Astrocyte of the hippocampus (primary cell): ENCODE results near the gene PPP3R1.
A peak's percentile ranks its signal among the peaks of the same experiment; 100 is the strongest.

ENCODE experiments used
- DNase-seq: peaks from one replicate; pipeline ENCODE4 v3.0.0; 2011; ENCODE audit warnings: low read depth, low spot score

PPP3R1 gene

DNA sequence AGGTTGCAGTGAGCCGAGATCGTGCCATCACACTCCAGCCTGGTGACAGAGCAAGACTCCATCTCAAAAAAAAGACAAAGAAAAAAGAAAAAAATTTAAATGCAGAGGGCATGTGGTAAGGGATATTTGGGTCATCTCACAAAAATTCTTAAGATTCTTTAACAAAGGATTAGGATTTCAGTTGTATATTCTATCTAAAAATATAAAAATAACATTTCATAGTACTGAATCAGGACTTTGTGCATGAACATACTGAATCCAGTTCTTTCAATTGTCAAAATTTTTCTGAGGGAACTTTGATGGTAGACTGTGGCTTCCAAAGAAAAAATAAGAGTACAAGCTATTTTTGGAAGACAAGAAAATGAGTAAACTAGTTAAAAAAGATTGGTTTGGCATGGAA is 6.5 kb upstream of the PPP3R1 start:
- DNase-seq = no peak

DNA sequence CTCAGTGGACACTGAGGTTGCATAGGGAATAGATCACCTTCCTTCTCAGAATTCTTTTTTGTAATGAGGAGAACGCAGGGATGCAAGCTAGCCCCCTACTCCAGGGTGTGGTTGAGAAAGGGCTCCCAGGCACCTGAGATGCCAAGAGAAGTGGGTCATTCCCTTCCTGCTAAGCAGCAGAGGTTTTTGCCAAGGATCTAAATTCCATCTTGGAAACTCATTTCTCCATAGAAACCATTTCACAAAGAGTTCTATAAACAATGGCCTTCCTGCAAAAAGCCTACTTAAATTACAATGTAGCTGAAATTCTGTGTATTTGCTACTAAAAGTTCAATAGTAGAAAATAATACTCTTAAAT is 3.7 kb upstream of the PPP3R1 start:
- peak; percentile 77 for DNase-seq

DNA sequence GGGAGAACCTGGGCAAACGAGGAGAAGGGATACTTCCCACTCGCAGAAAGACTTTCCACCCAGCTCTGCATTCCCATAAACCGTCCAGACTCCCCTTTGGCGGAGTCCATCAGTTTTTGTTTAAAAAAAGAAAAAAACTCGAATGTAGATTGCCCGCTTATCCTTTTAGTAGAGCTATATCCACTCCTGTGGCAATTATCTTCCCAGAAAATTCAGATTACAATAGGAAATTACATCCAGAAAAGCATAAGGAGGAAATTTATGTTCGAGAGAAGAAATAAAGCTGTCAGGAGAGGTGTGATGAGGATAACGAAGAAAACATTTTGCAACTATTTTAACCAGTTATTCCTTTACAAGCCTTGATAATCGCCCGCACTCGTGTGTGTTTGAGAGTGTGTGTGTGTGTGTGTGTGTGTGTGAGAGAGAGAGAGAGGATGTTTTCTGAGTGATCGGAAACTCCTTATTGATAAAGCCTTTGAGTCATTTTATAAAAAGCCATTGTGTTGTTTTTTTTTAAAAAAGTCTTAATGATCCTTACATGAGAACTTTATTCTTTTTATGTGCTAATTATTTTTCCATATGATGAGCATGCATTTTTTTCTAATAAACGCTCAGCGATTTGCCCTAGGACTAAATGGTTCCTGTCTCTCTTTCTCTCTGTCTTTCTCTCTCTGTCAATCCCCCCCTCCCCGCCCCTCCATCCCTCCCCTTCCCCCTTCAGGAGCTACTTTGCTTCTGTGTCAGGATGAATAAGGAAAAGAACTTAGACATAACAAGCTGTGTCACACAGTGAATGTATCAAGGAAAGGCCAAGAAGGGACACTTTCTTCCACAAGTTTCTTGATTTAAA is 1.1 kb upstream of the PPP3R1 start:
- no peak for DNase-seq

DNA sequence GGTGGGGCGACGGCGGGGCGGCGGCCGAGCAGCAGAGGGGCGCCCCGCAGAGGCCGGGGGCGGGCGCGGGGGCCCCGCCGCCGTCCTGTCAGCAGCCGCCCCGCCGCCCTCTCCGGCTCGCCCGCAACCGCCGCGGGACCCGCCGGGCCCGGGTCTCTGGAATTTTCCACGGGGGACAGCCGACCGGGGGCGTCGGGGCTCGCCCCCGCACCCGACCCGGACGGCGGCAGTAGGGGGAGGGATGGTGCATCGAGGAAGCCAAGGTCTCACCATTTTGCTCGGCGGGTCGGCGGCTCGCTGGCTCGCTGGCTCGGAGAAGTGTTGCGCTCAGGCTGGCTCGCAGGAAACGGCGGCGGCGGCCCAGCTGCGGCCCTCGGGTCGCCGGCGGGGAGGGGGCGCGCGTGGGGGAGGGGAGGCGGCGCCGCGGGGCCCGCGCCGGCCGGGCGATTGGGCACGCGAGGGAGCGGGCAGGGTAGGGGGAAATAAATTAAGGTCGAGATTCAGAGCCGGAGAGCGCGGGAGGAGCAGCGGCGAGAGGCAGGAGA is 405 bp downstream of the PPP3R1 start:
- DNase-seq = peak; percentile 59

DNA sequence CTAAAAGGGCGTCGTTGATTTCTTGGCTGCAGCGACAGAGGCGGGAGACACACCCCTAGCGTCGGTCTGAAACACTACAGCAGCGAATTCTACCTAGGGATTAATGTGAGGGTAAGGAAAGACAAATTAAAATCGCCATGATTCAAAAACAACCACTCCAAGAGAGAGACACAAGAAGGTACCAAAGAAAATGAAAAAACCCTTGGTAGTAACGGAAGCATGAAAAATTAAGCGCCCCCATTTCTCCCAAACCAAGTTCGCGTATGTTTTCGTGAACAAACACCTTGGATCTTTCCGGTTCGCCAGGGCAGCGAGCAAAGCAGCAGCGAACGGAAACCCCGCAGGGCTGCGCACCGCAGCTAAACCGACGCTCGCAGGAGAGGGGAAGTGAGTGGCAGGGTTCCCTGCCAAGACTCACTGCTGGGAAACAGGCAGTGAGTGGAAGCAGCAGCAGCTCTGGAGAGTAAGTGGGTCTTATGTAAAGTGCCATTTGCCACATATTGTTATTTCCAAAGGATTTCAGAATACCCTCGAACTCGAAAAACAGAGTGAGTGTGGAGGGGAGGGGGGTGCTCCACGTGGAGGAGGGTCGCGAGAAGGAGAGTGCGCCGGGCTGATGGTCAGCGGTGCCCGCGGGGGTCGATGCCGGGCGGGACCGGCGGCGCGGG is 1.0 kb downstream of the PPP3R1 start:
- peak; percentile 88 for DNase-seq

DNA sequence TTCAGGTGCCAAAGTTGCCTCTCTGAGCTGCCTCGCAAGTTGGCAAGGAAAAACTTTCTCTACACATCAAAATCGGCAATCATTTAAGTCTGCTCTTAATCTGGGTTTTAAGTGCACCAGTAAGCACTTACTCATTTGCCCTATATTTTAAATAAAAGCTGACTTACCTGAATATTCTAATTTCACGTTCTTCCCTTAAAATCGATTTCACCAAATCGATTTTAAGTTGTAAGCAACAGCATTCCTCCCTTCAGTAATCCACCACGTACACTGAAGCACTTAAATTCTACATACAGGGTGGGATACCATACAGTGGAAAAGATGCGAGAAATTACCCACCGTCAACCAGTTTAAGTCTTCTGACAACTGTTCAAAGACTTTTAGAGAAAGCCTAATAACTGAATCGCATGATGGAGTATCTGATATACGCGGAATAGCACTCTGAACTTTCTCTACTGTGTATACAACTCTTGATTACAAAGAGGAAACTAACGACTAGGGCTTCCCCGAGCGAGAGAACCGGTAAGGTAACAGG is 1.6 kb downstream of the PPP3R1 start:
- no peak for DNase-seq

DNA sequence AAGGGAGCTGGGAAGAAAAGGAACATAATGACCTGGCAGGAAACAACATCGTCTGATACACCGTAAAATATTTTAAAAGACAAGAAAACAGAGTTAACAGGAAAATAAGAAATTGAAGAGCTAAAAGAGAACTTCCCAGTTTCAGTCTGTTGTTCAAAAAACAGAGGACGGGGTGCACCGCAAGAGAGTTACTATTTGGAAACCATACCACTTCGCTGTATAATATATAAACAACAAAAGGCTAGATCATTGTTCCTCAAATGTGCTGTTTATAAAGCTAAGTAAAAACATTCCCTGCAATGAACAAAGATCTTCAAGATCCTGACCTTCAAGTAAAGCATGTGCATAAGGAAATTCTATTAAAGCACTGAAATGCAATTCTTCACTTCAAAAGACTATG is 2.1 kb downstream of the PPP3R1 start:
- DNase-seq = no peak

DNA sequence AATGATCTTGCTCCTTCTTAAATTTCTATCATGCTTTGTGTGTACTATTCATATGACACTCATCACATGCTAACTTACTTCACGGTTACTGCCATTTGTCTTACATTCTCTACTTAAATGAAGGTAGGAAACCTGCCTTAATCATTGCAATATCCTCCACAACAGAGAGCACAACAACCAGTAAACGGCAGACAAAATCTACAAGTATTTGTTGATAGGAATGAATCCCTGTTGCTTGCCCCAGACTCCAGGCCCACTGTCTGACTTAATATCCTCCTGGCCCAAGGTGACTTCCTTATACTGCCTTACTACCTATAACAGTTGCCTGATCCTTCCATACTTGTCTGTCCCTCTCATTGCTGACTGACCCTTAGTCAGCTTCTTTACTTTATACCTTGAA is 3.5 kb downstream of the PPP3R1 start:
- no peak for DNase-seq

DNA sequence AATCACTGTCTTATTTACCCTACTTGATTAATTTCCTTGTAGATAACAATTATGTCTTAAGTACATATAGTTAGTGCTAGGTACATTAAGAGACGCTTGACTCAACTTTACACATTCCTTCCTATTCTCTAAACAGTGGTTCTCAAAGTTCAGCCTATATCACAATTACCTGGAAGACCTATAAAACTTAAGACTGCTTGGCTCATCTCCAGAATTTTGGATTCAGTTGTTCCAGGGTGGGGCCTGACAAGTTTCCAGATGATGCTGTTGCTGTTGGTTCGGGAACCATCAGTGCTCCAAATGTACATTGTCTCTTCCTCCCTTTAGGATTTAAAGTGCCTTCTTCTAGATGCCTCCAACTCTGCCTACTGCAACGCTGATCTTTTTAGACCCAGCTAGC is 4.0 kb downstream of the PPP3R1 start:
- DNase-seq = no peak

DNA sequence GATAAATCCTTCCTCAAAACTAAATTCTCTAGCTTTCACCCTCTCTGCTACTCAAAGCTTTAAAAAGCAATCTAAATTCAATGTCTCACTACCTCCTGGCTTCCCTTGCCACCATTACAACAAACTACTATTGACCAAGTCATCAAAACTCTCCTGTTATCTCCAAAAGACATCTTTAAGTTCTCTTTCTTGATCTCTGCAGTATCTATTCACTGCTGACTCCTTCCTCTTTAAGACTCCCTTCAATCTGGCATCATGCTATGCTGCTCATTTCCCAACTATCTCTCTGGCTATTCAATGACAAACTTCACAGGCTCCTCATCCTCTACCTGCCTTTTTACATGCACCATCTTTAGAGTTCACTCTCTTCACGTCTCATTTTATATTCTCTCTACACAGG is 5.9 kb downstream of the PPP3R1 start:
- DNase-seq = no peak

DNA sequence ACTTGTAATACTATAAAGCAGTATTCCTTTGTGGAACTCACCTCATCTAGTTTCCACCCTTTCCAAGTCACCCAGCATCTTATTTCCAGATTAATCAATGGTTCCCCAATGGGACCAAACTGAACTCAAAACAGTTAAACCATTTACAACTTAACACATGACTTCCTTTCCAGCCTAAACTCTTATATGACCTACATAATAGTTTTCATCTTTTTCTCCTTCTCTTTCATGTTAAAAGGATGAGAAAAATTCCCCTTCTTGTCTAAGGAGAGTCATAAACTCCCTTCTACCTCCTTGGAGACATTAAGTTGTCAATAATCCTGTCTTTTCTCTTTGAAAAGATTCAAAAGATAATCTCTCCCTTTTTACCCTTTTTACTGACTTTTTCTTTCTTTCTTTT is 6.7 kb downstream of the PPP3R1 start:
- DNase-seq = no peak

DNA sequence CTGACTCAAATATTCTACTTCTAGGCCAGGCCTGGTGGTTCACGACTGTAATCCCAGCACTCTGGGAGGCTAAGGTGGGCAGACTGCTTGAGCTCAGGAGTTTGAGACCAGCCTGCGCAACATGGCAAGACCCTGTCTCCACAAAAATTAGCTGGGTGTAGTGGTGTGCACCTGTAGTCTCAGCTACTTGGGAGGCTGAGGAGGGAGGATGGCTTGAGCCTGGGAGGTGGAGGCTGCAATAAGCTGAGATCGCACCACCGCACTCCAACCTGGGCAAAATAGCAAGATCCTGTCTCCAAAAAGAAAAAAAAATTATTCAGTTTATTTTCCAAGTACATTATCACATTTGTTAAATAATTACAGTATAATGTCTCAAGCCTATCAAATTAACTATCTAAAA is 7.3 kb downstream of the PPP3R1 start:
- no peak for DNase-seq

DNA sequence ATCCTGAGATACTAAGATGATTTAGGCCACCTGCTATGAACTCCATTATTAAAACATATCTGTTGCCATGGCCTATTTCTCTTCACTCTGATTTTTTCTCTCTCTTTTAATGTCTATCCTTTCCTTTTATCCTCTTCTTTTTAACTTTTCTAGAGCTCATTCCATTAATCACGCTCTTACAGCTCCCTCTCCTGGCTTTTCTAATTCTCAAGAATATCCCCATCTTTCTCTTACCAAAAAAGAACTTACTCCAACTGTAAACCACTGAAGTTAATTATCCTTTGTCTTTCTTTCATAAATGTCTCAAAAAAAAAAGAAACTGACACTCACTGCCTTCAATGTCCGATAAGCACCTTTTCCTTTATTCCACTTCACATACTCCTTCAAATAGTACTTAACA is 7.9 kb downstream of the PPP3R1 start:
- DNase-seq = no peak

DNA sequence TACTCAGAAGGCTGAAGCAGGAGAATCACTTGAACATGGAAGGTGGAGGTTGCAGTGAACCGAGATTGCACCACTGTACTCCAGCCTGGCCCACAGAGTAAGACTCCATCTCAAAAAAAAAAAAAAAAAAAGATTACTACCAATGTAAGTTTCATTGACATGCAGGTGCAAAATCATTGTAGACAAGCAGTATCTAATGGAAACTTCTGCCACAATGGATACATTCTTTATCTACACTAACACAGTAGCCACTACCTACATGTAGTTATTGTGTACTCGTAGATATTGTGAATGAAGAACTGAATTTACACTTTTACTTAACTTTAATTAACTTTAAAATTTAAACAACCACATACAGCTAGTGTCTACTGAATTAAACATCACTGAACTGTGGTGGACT is 10.6 kb downstream of the PPP3R1 start:
- DNase-seq = no peak

DNA sequence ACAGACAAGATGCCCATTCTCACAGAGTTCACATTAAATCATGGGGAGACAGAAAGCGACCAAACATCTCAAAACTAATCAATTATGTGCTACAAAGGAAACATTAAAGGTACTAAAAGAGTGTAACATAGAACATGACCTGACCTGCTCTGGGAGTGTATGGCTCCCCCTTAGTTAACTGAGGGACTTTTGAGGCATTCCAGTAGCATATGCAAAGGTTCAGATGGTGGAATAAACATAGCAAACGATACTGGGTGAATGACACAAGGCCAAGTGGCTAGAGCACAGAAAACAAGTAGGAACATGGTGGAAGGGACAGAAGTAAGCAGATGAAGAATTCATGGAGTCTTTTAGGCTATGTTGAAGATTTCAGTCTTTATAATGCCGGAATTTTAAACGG is 11.9 kb downstream of the PPP3R1 start:
- no peak for DNase-seq

DNA sequence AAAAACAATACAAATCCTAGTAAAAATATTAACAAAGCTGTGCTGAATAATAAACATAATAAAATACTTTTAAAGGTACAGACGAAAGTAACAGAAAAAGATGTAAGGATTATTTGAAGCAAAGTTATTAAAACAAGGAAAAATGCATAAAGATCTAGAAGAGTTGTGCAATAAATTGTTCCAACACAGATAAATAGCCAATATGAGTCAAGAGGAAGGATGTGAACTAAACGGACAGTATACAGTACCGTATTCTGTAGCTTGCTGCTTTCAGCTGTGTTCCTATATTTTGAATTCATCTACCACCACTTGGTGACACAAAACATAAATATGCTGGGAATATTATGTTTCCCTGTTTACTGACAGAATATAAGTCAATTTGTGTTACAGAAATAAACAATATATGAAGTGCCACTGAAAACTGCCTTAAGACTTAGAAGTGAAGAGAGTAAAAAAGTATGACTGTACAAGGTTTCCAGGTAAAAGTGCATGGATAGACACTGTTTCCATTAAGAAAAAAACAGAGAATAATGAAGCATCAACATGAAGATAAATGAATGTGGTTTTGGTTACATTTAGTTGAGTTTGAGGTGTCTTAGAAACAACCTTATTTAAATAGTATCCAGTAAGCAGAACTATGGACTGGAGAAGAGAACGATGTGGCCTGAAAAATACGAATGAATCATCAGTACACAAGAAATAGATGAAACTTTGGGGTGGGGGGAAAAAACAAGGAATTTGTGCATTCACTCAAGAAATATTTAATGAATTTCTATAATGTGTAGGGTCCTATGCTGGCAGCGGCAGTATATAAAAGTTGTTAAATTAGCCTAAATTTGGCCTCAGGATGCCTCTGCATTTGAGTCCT is 13.1 kb downstream of the PPP3R1 start:
- DNase-seq = no peak

DNA sequence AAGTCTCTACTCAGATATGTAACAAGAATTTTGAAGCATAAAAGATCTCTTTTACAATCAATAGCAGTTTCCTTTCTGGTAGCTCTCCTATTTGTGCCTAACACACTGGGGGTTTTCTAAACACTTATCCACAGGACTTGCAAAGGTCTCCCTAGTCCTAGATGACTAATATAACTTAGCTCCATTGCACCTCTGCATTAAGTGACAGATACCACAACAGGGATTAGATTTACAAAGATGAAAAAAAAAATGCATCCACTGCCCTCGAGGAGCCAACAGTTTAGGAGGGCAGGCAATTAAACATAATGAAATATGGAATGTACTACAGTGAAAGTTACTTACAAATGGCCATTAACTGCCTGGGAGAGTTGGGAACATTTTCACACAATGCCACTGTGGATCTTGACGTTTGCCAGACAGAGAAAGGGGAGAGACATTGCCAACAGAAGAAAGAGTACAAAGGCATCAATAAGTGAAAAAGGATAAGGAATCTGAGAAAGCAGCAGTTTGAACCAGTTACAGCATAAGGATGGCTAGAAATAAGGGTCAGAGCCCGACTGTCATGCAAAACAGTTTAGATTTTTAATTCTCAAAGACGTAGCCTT is 14.3 kb downstream of the PPP3R1 start:
- DNase-seq = no peak

DNA sequence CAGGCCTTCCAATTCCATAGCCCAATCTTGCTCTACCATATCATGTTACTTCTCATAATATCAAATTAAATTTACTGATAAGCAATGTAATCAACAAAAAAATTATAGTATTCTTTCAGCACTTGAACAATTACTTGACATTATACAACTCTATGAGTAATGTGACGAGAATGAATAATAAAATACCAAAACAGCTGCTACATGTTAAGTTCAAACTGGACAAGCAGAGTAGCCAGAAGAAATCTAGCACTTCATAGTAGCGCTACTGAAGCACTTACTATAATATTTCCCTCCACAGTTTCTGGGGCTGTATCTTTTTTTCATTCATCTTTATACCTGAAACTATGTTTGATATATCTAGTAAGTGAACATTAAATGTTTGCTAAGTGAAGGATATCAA is 14.9 kb downstream of the PPP3R1 start:
- DNase-seq = peak; percentile 35

DNA sequence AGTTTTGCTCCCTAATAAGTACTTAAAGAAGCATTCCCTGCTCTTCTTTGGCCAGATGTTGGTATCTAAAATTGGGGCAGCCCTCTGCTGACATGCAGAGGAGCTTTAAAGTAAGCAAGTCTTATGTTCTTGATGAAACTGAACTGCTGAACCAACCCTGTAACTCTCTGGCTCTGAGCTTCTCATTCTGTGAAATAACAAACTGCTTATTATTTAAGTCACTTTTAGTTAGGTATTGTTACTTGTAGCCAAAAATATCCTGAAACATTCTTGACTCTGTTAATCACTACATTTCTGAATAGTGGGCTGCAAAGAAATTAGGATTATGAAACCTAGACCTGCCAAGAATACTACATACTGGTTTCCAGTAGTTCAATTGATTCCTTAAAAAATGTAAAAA is 15.5 kb downstream of the PPP3R1 start:
- DNase-seq = no peak

DNA sequence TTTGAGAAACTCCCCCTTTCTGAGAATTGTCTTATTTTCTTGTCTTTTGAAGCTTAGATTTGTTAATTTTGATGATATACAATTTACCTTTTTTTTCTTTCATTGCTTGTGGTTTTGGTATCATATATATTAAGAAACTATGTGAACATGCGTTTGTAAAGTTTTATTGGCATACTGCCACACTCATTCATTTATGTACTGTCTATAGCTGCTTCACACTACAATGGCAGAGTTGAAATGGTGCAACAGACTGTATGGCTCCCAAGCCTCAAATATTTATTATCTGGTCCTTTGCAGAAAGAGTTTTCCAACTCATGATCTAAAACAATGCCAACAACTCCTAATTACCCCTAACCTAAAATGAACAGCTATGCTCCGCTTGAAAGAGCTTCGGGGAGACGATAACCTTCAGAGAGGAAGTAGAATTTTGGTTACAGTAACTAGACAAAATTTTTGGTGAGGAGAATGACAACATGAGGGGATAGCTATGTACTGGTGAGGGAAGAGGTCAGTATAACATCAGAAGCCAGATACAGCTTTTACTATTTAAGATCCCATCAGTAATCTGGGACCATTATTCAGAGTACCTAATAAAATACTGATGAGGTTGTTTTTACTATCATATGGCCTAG is 16.1 kb downstream of the PPP3R1 start:
- no peak for DNase-seq

DNA sequence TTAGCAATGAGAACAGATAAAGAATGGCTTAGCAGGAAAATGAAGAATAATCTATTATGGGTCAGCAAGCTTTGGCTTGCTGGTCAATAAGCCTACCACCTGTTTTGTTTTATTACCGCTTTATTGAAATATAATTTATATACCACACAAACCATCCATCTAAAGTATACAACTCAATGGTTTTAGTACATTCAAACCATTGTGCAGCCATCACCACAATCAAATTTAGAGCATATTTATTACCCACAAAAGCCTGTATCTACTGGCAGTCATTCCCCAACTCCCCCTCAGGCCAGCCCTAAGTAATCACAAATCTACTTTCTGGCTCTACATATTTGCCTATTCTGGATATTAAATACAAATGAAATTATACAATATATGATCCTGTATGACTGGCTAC is 17.2 kb downstream of the PPP3R1 start:
- DNase-seq = no peak
